Lower leg skin (tissue), 4 donors: ENCODE data around the gene C16orf96. TPM values are rescaled to one million over a fixed set of nuclear protein-coding genes. Genes with fewer than 3 reads are reported as not detected.

Source experiments
- DNase-seq, 2 donors: peaks; one replicate each; pipeline ENCODE4 v3.0.0-alpha.2; 2019; ENCODE audit warnings: low spot score in 2 of 2
- H3K4me3 ChIP-seq: fragments of 200-600 bp; sonication (generic); 2 replicates; pipeline ENCODE4 v1.5.1; 2017; ENCODE audit warnings: mild to moderate bottlenecking, low read depth; ENCODE audit not compliant: poor library complexity, severe bottlenecking
- POLR2A ChIP-seq, 2 donors: fragments of 450-650 bp; IDR thresholded peaks; one replicate each; pipeline ENCODE4 v1.6.1; 2016 to 2017; ENCODE audit warnings: antibody characterized with exemption in 2 of 2, mild to moderate bottlenecking in 1 of 2, moderate library complexity in 1 of 2
- WGBS, 2 donors: methylation state at CpG; one replicate each; pipeline ENCODE4 v1.1.5; 2018; 5-methylcytosine and 5-hydroxymethylcytosine counted together
- intact Hi-C: fragments of 100-400 bp; cut with DNase I; formaldehyde crosslinking; loops from one replicate; pipeline ENCODE4 v1.15.0; 2023; ENCODE audit warnings: low total_unique reads
- total RNA-seq, 4 donors: library from RNA; depleted of rRNA; stranded (reverse); fragments of >200 nt; gene quantifications; one replicate each; pipeline ENCODE4 v1.1.0, GENCODE V29; 2016
- TF ChIP-seq, protein P1 (sequence below), 3 donors: fragments of 450-650 bp; IDR thresholded peaks; one replicate each; pipeline ENCODE4 v1.5.1; 2016; ENCODE audit warnings: antibody characterized with exemption in 3 of 3, mild to moderate bottlenecking in 3 of 3, moderate library complexity in 2 of 3

Gene C16orf96
- total RNA-seq, 4 donors from 2014 or later, result 0.08 to 0.49 (median 0.29) TPM

DNA sequence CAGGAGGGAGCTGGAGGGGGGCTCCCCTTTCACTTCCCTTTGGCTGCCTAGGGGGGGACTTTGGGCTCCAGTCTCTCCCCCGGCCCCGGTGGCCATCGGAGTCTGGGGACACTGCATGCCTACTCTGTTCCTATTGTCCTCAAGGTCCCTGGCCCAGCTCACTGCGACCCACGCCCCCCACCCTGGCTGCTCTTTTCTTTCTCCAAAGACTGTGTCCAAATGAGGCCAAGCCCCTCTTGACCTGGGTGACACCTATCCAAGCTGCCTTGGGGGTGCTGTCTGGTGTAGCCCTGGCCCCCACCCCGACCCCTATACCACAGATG lies 45.7 kb downstream of the C16orf96 start:
- TF ChIP-seq, protein P1, sequence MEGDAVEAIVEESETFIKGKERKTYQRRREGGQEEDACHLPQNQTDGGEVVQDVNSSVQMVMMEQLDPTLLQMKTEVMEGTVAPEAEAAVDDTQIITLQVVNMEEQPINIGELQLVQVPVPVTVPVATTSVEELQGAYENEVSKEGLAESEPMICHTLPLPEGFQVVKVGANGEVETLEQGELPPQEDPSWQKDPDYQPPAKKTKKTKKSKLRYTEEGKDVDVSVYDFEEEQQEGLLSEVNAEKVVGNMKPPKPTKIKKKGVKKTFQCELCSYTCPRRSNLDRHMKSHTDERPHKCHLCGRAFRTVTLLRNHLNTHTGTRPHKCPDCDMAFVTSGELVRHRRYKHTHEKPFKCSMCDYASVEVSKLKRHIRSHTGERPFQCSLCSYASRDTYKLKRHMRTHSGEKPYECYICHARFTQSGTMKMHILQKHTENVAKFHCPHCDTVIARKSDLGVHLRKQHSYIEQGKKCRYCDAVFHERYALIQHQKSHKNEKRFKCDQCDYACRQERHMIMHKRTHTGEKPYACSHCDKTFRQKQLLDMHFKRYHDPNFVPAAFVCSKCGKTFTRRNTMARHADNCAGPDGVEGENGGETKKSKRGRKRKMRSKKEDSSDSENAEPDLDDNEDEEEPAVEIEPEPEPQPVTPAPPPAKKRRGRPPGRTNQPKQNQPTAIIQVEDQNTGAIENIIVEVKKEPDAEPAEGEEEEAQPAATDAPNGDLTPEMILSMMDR (IDR thresholded peaks at IDR 0.05), result no peak
- no peak for TF ChIP-seq POLR2A (IDR thresholded peaks at IDR 0.05)
- H3K4me3 ChIP-seq, result no peak overlapping the region
- DNase-seq, result no peak
- intact Hi-C loops, result no loop called here
- WGBS, 2 donors, result 56 to 71% methylated on average over 6 of the region's 6 CpGs

DNA sequence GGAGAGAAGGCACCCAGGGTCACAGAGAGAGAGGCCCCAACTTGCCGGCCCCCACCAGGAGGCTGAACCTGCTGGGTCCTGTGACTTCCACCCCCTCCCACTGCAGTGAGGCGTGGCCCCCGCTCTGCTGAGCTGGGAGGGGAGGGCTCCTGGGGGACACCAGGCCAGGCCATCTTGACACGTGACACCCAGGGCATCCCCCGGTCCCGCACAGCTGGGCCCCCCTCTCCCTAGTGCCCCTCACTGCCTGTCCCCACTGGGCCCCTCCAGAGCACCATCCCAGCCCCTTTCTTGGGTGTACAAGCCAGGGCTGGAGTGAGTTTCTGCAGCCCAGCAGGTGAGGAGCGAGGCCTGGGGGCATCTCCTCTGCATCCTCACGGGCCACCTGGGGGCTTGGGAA lies 46.2 kb downstream of the C16orf96 start:
- TF ChIP-seq, protein P1 (IDR thresholded peaks at IDR 0.05), result no peak
- TF ChIP-seq POLR2A (IDR thresholded peaks at IDR 0.05), result no peak
- H3K4me3 ChIP-seq, result no peak overlapping the region
- intact Hi-C loops, result no loop called here
- WGBS, 2 donors, result 38 to 60% methylated on average over 5 to 8 of the region's 8 CpGs
- no peak for DNase-seq

DNA sequence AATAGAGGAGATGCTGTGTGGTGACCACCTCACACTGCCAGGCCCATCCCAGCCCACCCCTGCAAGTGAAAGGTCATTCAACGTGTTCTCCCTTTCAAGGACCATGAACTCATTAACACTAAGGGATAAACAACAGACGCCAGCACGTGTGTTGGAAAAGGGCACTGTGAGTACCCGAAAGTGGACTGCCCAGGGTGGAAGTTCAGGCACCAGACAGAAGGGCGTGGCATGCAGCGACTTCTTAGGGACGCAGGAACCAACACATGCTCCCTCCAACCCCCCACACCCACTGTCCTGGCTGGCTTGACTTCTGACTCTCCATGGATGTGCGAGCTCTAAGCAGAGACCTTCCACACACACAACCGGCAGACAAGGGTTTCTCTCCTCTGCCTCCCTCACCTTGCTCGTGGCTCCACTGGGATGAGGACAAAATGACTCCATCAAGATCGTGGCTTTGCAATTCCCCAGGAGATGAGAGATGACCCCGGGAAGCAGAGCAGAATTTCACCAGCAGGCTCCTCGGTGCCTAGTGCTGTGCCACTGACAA lies 47.6 kb downstream of the C16orf96 start:
- H3K4me3 ChIP-seq, result no peak overlapping the region
- 61 to 67% methylated on average over 9 to 13 of the region's 13 CpGs for WGBS, 2 donors
- DNase-seq, result no peak
- TF ChIP-seq, protein P1 (IDR thresholded peaks at IDR 0.05), result no peak
- TF ChIP-seq POLR2A (IDR thresholded peaks at IDR 0.05), result no peak
- intact Hi-C loops, result no loop called here

DNA sequence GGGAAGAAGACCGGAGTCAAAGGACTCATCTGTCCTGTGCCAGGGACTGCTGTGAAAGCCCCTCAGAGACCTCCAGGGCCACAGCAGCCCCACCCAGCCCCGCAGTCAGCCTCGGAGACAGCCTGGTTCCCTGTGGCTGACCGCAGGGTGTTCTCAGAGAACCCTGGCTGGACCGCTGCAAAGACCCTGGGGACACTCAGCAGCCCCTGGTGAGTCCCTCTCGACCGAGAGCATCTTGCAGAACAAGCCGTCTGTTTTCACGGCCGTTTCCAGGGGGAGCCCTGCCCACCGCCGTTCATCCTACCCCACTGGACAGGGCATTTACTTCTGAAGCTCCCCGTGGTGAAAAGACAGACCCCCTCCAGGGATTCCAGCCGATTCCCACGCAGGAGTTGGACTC lies 48.3 kb downstream of the C16orf96 start:
- no peak for TF ChIP-seq POLR2A (IDR thresholded peaks at IDR 0.05)
- TF ChIP-seq, protein P1 (IDR thresholded peaks at IDR 0.05), result no peak
- 60 to 61% methylated on average over 15 of the region's 15 CpGs for WGBS, 2 donors
- intact Hi-C loops, result no loop called here
- no peak for DNase-seq
- no peak overlapping the region for H3K4me3 ChIP-seq

DNA sequence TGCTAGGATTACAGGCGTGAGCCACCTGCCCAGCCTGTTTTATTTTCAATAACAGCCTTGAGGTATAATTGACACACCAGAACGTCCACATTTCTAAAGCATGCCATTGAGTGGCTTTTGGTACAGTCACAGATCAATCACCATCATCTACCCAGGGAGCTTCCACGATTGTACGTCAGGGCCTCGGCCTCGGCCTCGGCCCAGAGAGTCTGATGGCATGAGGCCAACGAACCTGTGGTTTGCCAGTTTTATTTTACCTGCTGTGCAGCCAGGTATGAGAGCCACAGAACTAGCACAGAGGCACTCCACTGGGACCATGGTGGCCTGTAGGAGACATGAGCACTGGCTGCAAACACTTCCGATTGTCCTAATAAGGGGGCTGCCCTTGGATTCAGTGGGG lies 50.2 kb downstream of the C16orf96 start:
- WGBS, 2 donors, result 49 to 52% methylated on average over 9 of the region's 9 CpGs
- TF ChIP-seq, protein P1 (IDR thresholded peaks at IDR 0.05), result no peak
- no peak for TF ChIP-seq POLR2A (IDR thresholded peaks at IDR 0.05)
- DNase-seq, result no peak
- H3K4me3 ChIP-seq, result no peak overlapping the region
- intact Hi-C loops, result no loop called here
